Nephron (organoid): ENCODE measurements around the gene SCYGR2.

Source experiments
- H3K27ac Mint-ChIP-seq, 3 experiments: 2 replicates each; pipeline ENCODE4 v1.8.0; 2020; ENCODE audit warnings: mixed read lengths in 3 of 3, mild to moderate bottlenecking in 2 of 3, moderate library complexity in 1 of 3
- H3K27me3 Mint-ChIP-seq: 2 replicates; pipeline ENCODE4 v1.8.0; 2021; ENCODE audit warnings: low read depth, mild to moderate bottlenecking, moderate library complexity, mixed read lengths
- H3K36me3 Mint-ChIP-seq: 2 replicates; pipeline ENCODE4 v1.8.0; 2020; ENCODE audit warnings: low read depth, mixed read lengths
- H3K4me1 Mint-ChIP-seq: 2 replicates; pipeline ENCODE4 v1.8.0; 2020; ENCODE audit warnings: mixed read lengths
- H3K4me3 Mint-ChIP-seq, 3 experiments: 2 replicates each; pipeline ENCODE4 v1.8.0; 2020; ENCODE audit warnings: mild to moderate bottlenecking in 3 of 3, mixed read lengths in 3 of 3, moderate library complexity in 2 of 3
- H3K9me3 Mint-ChIP-seq: 2 replicates; pipeline ENCODE4 v1.8.0; 2020; ENCODE audit warnings: mixed read lengths
- CTCF ChIP-seq, 3 experiments: fragments of 200-600 bp; sonication (generic); IDR thresholded peaks; one replicate each; pipeline ENCODE4 v1.5.0; 2021; ENCODE audit warnings: antibody characterized with exemption in 3 of 3; ENCODE audit not compliant: unreplicated experiment in 3 of 3

SCYGR2 gene

GRCh38 chr2:227613272-227613660 lies 14.6 kb downstream of the SCYGR2 start:
- no peak overlapping the region for H3K27ac Mint-ChIP-seq
- no peak overlapping the region for H3K4me3 Mint-ChIP-seq
- no peaks in the 10 kb centered on the region for H3K36me3 Mint-ChIP-seq
- no peak for TF ChIP-seq CTCF (IDR thresholded peaks at IDR 0.05; ENCODE audit: unreplicated experiment in 3 of 3)
- H3K9me3 Mint-ChIP-seq, result no peaks in the 10 kb centered on the region
- H3K4me1 Mint-ChIP-seq, result peaks cover 4% of the 10 kb centered on the region
- peaks cover 10% of the 10 kb centered on the region for H3K27me3 Mint-ChIP-seq

- Mint-ChIP-seq H3K36me3 (no peaks in the 10 kb centered on the region), H3K27ac (no peak overlapping the region), H3K4me3 (no peak overlapping the region), H3K27me3 (peaks cover 10% of the 10 kb centered on the region), H3K9me3 (no peaks in the 10 kb centered on the region), H3K4me1 (peaks cover 4% of the 10 kb centered on the region)
- no peak for TF ChIP-seq CTCF (IDR thresholded peaks at IDR 0.05; ENCODE audit: unreplicated experiment in 3 of 3)
These were observed 15.6 kb downstream of the SCYGR2 start for GRCh38 chr2:227614246-227614645.

GRCh38 chr2:227614740-227615139 lies 16.0 kb downstream of the SCYGR2 start, which contains the start of gene SCYGR3:
SCYGR3 (minus strand) TSS chr2:227614840; CDS start chr2:227614840, 0 bp downstream.
- Mint-ChIP-seq H3K36me3 (no peaks in the 10 kb centered on the region), H3K4me1 (peaks cover 4% of the 10 kb centered on the region), H3K4me3 (no peak within 1 kb of the TSS), H3K9me3 (no peaks in the 10 kb centered on the region), H3K27me3 (peaks cover 10% of the 10 kb centered on the region), H3K27ac (no peak within 1 kb of the TSS)
- no peak for TF ChIP-seq CTCF (IDR thresholded peaks at IDR 0.05; ENCODE audit: unreplicated experiment in 3 of 3)

GRCh38 chr2:227615181-227615580 lies 16.5 kb downstream of the SCYGR2 start:
- Mint-ChIP-seq H3K4me3 (no peak overlapping the region), H3K4me1 (peaks cover 4% of the 10 kb centered on the region), H3K27me3 (peaks cover 10% of the 10 kb centered on the region), H3K9me3 (no peaks in the 10 kb centered on the region), H3K27ac (no peak overlapping the region), H3K36me3 (no peaks in the 10 kb centered on the region)
- no peak for TF ChIP-seq CTCF (IDR thresholded peaks at IDR 0.05; ENCODE audit: unreplicated experiment in 3 of 3)

- no peak overlapping the region for H3K4me3 Mint-ChIP-seq
These were observed 17.2 kb downstream of the SCYGR2 start for GRCh38 chr2:227615906-227616305.

More at GRCh38 chr2:227615906-227616305, 17.2 kb downstream of the SCYGR2 start:
- Mint-ChIP-seq H3K27me3 (peaks cover 10% of the 10 kb centered on the region), H3K9me3 (no peaks in the 10 kb centered on the region), H3K36me3 (no peaks in the 10 kb centered on the region), H3K4me1 (peaks cover 4% of the 10 kb centered on the region), H3K27ac (no peak overlapping the region)
- TF ChIP-seq CTCF (IDR thresholded peaks at IDR 0.05; ENCODE audit: unreplicated experiment in 3 of 3), result no peak
